Fibroblast of skin of abdomen (primary cell): ENCODE measurements around the gene BSCL2.
"Not testable (repeated sequence)": the region's sequence is repeated elsewhere in the genome, so short reads cannot be mapped to it uniquely, and the experiment has no call there.

Experiments
- DNase-seq: peaks from one replicate; pipeline ENCODE4 v3.0.0-alpha.2; 2013

BSCL2 gene

GRCh38 chr11:62652161-62653006, 54.8 kb downstream of the BSCL2 start:
- DNase-seq: no peak

GRCh38 chr11:62650283-62650682, 56.9 kb downstream of the BSCL2 start:
- DNase-seq: not testable (repeated sequence)

- no peak for DNase-seq
Observed at GRCh38 chr11:62649486-62649885, 57.7 kb downstream of the BSCL2 start.

- no peak for DNase-seq
Observed at GRCh38 chr11:62648967-62649364, 58.3 kb downstream of the BSCL2 start.

GRCh38 chr11:62648185-62648966, 58.8 kb downstream of the BSCL2 start:
- DNase-seq: no peak

GRCh38 chr11:62647609-62648005, 59.6 kb downstream of the BSCL2 start:
- DNase-seq: no peak

- DNase-seq: no peak
Observed at GRCh38 chr11:62646825-62647608, 60.2 kb downstream of the BSCL2 start.

GRCh38 chr11:62645946-62646824, 61.0 kb downstream of the BSCL2 start, which contains the start of gene GANAB:
TSS of gene GANAB (minus strand) at chr11:62646613. CDS start at chr11:62646599, 14 bp downstream.
- DNase-seq: peak; percentile 97

- DNase-seq: no peak
Observed at GRCh38 chr11:62645671-62645945, 61.6 kb downstream of the BSCL2 start.

GRCh38 chr11:62644220-62644619, 63.0 kb downstream of the BSCL2 start:
- no peak for DNase-seq
